SK-N-DZ (cell line): ENCODE results near the gene TESK1.

ENCODE experiments used
- DNase-seq: peaks from one replicate; pipeline ENCODE4 v3.0.0-alpha.2; 2015; ENCODE audit warnings: low spot score
- small RNA-seq, 2 experiments: library from RNA; depleted of rRNA; stranded (forward); fragments of <200 nt; gene quantifications; one replicate each; pipeline ENCODE3, GENCODE V24; 2014

The TESK1 gene

GRCh38 chr9:35646153-35646532 lies 41.1 kb downstream of the TESK1 start:
- DNase-seq: no peak

- peak; percentile 83 for DNase-seq
Observed at GRCh38 chr9:35646533-35647265, 41.6 kb downstream of the TESK1 start.

- DNase-seq: no peak
Observed at GRCh38 chr9:35649431-35650340, 44.6 kb downstream of the TESK1 start.

GRCh38 chr9:35650341-35651158 lies 45.5 kb downstream of the TESK1 start, which contains the start of gene SIT1:
TSS of gene SIT1 (minus strand) at chr9:35650931. CDS start at chr9:35650853, 78 bp downstream.
- DNase-seq: no peak

- no peak for DNase-seq
Observed at GRCh38 chr9:35651956-35652828, 47.1 kb downstream of the TESK1 start.

GRCh38 chr9:35652829-35653209 lies 47.8 kb downstream of the TESK1 start:
- DNase-seq: no peak

- no peak for DNase-seq
Observed at GRCh38 chr9:35653611-35654010, 48.5 kb downstream of the TESK1 start.

GRCh38 chr9:35656348-35656747 lies 51.3 kb downstream of the TESK1 start:
- DNase-seq: no peak

GRCh38 chr9:35656831-35657545 lies 51.9 kb downstream of the TESK1 start:
- DNase-seq: no peak

GRCh38 chr9:35657546-35658136 lies 52.6 kb downstream of the TESK1 start, which contains the start of gene RMRP:
TSS of gene RMRP (minus strand) at chr9:35658019.
- peak; percentile 100 for DNase-seq

- DNase-seq: peak; percentile 90
Observed at GRCh38 chr9:35658137-35658967, 53.3 kb downstream of the TESK1 start, which contains the start of gene CCDC107. TSS of gene CCDC107 (plus strand) at chr9:35658292. CDS start at chr9:35658380, 88 bp downstream.

GRCh38 chr9:35658968-35659220 lies 53.8 kb downstream of the TESK1 start:
- DNase-seq: peak; percentile 40

- no peak for DNase-seq
Observed at GRCh38 chr9:35659340-35659739, 54.3 kb downstream of the TESK1 start.

Small RNAs within 50 kb of the gene (small RNA-seq; reads per million reads assigned to genes)
- gene MIR4667 (0 reads per million in 2 experiments), gene RMRP (0 reads per million in 2 experiments), gene RPS29P17 (0 reads per million in 2 experiments)
